IPS DF 19.7 (cell line): Measurements from ENCODE around the gene TMED8.
A peak's percentile ranks its signal among the peaks of the same experiment; 100 is the strongest.
"Not testable (repeated sequence)": the region's sequence is repeated elsewhere in the genome, so short reads cannot be mapped to it uniquely, and the experiment has no call there.

Source experiments
- DNase-seq: peaks from one replicate; pipeline ENCODE4 v3.0.0-alpha.2; 2013; ENCODE audit warnings: low read depth, low spot score

The TMED8 gene

GRCh38 chr14:77322951-77323350, 53.9 kb downstream of the TMED8 start:
- no peak for DNase-seq

GRCh38 chr14:77322250-77322902, 54.5 kb downstream of the TMED8 start:
- DNase-seq = no peak

GRCh38 chr14:77320238-77320935, 56.5 kb downstream of the TMED8 start, which contains the start of gene POMT2:
Gene POMT2 (minus strand): TSS chr14:77320883. CDS start chr14:77320681, 202 bp downstream.
- DNase-seq = peak; percentile 60

- DNase-seq = no peak
Measured at GRCh38 chr14:77319422-77319821, 57.5 kb downstream of the TMED8 start.

GRCh38 chr14:77318756-77319155, 58.1 kb downstream of the TMED8 start:
- DNase-seq = not testable (repeated sequence)

- no peak for DNase-seq
Measured at GRCh38 chr14:77318006-77318553, 58.8 kb downstream of the TMED8 start.

GRCh38 chr14:77316872-77317301, 60.0 kb downstream of the TMED8 start:
- no peak for DNase-seq

GRCh38 chr14:77316195-77316505, 60.7 kb downstream of the TMED8 start:
- no peak for DNase-seq

GRCh38 chr14:77314539-77315457, 62.1 kb downstream of the TMED8 start:
- DNase-seq = no peak

GRCh38 chr14:77314043-77314442, 62.9 kb downstream of the TMED8 start:
- peak; percentile 28 for DNase-seq

GRCh38 chr14:77313371-77313770, 63.5 kb downstream of the TMED8 start:
- DNase-seq = no peak

GRCh38 chr14:77311217-77311616, 65.7 kb downstream of the TMED8 start:
- no peak for DNase-seq

GRCh38 chr14:77310026-77310425, 66.9 kb downstream of the TMED8 start:
- no peak for DNase-seq

GRCh38 chr14:77309131-77309530, 67.8 kb downstream of the TMED8 start:
- no peak for DNase-seq

- DNase-seq = no peak
Measured at GRCh38 chr14:77306851-77307496, 69.9 kb downstream of the TMED8 start.

GRCh38 chr14:77306416-77306815, 70.5 kb downstream of the TMED8 start:
- no peak for DNase-seq

- no peak for DNase-seq
Measured at GRCh38 chr14:77305696-77306095, 71.2 kb downstream of the TMED8 start.

GRCh38 chr14:77303417-77304156, 73.3 kb downstream of the TMED8 start:
- DNase-seq = no peak

- DNase-seq = no peak
Measured at GRCh38 chr14:77302926-77303325, 74.0 kb downstream of the TMED8 start.

- peak; percentile 74 for DNase-seq
Measured at GRCh38 chr14:77301103-77301502, 75.8 kb downstream of the TMED8 start.

GRCh38 chr14:77299771-77300170, 77.1 kb downstream of the TMED8 start:
- no peak for DNase-seq
